Measurements from ENCODE around the gene MGAT4A.
"Not testable (repeated sequence)": the region's sequence is repeated elsewhere in the genome, so short reads cannot be mapped to it uniquely, and the experiment has no call there.

The MGAT4A gene

DNA sequence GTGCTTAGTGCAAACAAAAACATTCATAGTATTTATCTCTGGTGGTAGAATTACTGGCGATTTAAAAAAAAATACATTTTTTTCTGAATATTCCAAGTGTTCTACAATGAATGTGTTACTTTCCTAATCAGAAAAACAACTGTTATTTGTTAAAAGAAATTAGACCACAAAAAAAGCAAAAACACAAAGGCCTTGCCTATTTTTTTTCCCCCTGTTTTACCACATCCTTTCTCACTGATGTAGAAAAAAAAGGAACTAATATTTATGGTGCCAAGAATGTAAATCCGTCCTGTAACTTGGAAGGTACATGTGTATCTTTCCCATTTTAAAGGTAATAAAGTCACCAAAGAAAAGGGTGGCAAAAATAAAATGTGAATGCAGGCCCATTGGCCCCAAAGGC is 28.4 kb upstream of the MGAT4A start:
- H3K9ac ChIP-seq (ENCODE audit: low read length) = no peak overlapping the region
- H3K9me3 ChIP-seq (ENCODE audit: control insufficient read depth, insufficient read depth, low read depth, low read length) = no peaks in the 10 kb centered on the region
- no peaks in the 10 kb centered on the region for H3K36me3 ChIP-seq (ENCODE audit: control insufficient read depth, insufficient read depth, low read length)
- no peak overlapping the region for H3K27ac ChIP-seq (ENCODE audit: low read depth, low read length)
- no peaks in the 10 kb centered on the region for H3K4me1 ChIP-seq (ENCODE audit: control insufficient read depth, insufficient read depth, low read length)
- H3K27me3 ChIP-seq (ENCODE audit: control insufficient read depth, insufficient read depth, low read length) = no peaks in the 10 kb centered on the region
- no peak overlapping the region for H3K4me3 ChIP-seq (ENCODE audit: low read depth, low read length)

DNA sequence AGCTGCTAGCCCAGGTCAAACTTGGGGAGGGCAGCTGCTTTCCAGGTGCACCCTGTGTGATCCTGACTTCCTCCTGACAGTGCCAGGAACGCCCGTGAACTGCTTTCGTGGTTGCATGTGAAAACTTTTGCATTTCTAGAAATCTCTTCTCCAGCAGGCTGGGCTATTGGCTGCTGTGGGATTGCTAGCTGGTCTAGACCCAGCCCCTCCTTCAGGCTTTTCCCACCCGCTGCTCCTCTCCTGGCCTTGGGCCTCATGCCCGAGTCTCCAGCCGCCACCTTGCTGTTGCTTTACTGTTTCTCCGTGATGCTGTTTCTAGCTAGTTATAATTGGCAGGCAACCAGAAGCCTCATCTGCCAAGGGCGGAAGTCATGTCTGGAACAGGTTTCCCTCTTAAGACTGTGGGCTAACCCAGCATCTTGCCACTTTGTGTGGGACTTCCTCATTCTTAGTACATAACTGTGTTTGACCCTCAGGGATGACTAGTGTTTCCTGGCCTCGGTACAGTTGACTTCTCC is 27.0 kb upstream of the MGAT4A start:
- H3K27ac ChIP-seq (ENCODE audit: low read depth, low read length) = no peak overlapping the region
- H3K36me3 ChIP-seq (ENCODE audit: control insufficient read depth, insufficient read depth, low read length) = no peaks in the 10 kb centered on the region
- no peaks in the 10 kb centered on the region for H3K9me3 ChIP-seq (ENCODE audit: control insufficient read depth, insufficient read depth, low read depth, low read length)
- no peak overlapping the region for H3K4me3 ChIP-seq (ENCODE audit: low read depth, low read length)
- no peak overlapping the region for H3K9ac ChIP-seq (ENCODE audit: low read length)
- no peaks in the 10 kb centered on the region for H3K4me1 ChIP-seq (ENCODE audit: control insufficient read depth, insufficient read depth, low read length)
- H3K27me3 ChIP-seq (ENCODE audit: control insufficient read depth, insufficient read depth, low read length) = no peaks in the 10 kb centered on the region

DNA sequence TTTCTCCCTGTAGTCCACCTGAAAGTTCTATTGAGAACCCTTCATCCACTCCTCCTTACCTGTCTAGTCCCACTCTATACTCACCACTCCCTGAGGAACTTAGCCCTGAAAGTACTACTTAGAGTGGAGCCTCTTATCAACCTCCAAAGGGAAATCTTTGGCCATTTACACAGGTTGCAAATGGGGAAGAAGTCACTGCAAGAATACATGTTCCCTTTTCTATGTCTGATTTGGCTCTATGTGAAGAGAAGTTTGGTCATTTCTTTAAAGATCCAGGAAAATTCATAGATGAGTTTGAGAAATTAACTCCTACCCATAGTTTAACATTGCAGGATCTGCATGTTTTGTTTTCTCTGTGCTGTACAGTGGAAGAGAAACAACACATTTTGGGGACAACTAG is 22.9 kb upstream of the MGAT4A start:
- Histone ChIP-seq H3K4me3 (ENCODE audit: low read depth, low read length) (no peak overlapping the region), H3K27ac (ENCODE audit: low read depth, low read length) (no peak overlapping the region), H3K9ac (ENCODE audit: low read length) (no peak overlapping the region), H3K9me3 (ENCODE audit: control insufficient read depth, insufficient read depth, low read depth, low read length) (no peaks in the 10 kb centered on the region), H3K27me3 (ENCODE audit: control insufficient read depth, insufficient read depth, low read length) (no peaks in the 10 kb centered on the region), H3K4me1 (ENCODE audit: control insufficient read depth, insufficient read depth, low read length) (no peaks in the 10 kb centered on the region), H3K36me3 (ENCODE audit: control insufficient read depth, insufficient read depth, low read length) (no peaks in the 10 kb centered on the region)

DNA sequence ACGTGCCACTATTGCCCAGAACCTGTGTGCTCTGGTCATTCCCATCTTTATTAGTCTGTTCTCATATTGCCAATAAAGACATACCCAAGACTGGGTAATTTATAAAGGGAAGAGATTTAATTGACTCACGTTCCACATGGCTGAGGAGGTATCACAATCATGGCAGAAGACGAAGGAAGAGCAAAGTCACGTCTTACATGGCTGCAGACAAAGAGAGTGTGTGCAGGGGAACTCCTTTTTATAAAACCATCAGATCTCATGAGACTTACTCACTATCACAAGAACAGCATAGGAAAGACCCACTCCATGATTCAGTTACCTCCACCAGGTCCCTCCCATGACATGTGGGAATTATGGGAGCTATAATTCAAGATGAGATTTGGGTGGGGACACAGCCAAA is 21.8 kb upstream of the MGAT4A start:
- H3K9me3 ChIP-seq (ENCODE audit: control insufficient read depth, insufficient read depth, low read depth, low read length); H3K36me3 ChIP-seq (ENCODE audit: control insufficient read depth, insufficient read depth, low read length); H3K4me1 ChIP-seq (ENCODE audit: control insufficient read depth, insufficient read depth, low read length); H3K27ac ChIP-seq (ENCODE audit: low read depth, low read length); H3K9ac ChIP-seq (ENCODE audit: low read length); H3K27me3 ChIP-seq (ENCODE audit: control insufficient read depth, insufficient read depth, low read length); H3K4me3 ChIP-seq (ENCODE audit: low read depth, low read length): not testable (repeated sequence)

DNA sequence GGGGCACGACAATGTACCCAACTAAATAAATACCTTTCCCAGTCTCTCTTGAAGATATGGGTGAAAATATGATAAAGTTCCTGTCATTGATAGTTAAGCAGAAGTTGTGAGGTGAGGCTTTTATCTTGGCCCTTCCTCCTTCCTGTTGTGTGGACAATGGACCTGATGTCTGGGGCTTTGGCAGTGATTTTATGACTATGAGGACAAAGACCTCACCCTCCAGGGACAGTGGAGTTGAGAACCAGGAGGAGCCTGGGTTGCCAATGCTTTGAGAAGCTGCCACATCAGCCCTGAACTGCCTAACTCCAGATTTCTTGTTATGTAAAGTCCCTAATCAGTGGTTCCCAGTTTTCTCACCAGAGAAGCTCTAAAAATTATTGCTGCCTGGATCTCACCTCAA is 20.8 kb upstream of the MGAT4A start:
- Histone ChIP-seq H3K9ac (ENCODE audit: low read length) (no peak overlapping the region), H3K27me3 (ENCODE audit: control insufficient read depth, insufficient read depth, low read length) (no peaks in the 10 kb centered on the region), H3K9me3 (ENCODE audit: control insufficient read depth, insufficient read depth, low read depth, low read length) (no peaks in the 10 kb centered on the region), H3K4me3 (ENCODE audit: low read depth, low read length) (no peak overlapping the region), H3K27ac (ENCODE audit: low read depth, low read length) (no peak overlapping the region), H3K36me3 (ENCODE audit: control insufficient read depth, insufficient read depth, low read length) (no peaks in the 10 kb centered on the region), H3K4me1 (ENCODE audit: control insufficient read depth, insufficient read depth, low read length) (peaks cover 9% of the 10 kb centered on the region)

DNA sequence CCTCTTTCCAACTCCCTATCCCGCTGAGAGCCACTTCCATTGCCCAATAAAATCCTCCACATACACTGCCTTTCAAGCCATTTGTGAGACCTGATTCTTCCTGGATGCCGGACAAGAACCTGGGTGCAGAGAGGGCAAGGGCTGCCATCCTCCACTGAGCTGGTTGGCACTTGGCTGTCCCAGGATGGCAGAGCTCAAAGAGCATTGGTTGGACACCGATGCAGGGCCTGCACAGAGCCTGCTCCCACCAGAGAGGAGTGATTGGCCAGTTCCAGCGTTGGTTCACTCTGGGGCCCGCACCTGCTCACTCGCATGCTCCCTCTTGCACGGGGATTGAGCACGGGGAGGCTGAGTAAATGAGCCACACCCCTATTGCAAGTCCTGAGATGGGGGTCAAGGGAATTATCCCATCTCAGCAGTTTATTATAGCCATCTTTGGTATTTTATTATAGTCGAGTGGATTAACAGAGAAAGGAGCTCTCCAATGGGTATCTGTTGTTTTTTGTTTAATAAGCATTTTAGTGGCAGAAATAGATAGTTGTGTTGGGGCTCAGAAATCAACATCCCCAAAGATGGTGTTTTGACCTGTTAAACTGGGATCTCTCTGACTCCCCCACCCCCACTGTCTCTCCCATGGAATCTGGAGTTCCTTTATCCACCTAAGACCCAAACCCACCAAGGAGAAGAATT is 19.8 kb upstream of the MGAT4A start:
- Histone ChIP-seq H3K4me1 (ENCODE audit: control insufficient read depth, insufficient read depth, low read length) (peaks cover 9% of the 10 kb centered on the region), H3K36me3 (ENCODE audit: control insufficient read depth, insufficient read depth, low read length) (no peaks in the 10 kb centered on the region), H3K27ac (ENCODE audit: low read depth, low read length) (no peak overlapping the region), H3K27me3 (ENCODE audit: control insufficient read depth, insufficient read depth, low read length) (no peaks in the 10 kb centered on the region), H3K9ac (ENCODE audit: low read length) (no peak overlapping the region), H3K9me3 (ENCODE audit: control insufficient read depth, insufficient read depth, low read depth, low read length) (no peaks in the 10 kb centered on the region), H3K4me3 (ENCODE audit: low read depth, low read length) (no peak overlapping the region)

DNA sequence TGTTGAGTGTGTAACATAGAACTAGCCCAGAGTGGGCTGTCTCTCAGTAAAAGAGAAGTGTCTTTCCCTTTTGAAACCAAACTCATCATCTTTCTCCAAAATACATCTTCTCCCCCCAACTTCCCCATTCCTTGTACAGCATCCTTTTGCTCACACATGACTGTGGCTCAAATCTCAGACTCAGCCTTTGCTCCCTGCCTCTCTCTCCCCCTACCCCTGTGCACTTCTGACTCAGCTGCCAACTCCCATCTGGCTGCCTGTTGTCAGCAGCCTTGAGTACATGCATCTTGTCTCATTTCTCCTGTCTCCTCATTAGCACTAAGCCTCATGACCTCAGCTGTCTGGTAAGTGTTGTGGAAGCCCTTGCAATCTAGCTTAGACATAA is 18.1 kb upstream of the MGAT4A start:
- Histone ChIP-seq H3K4me1 (ENCODE audit: control insufficient read depth, insufficient read depth, low read length) (peaks cover 9% of the 10 kb centered on the region), H3K27ac (ENCODE audit: low read depth, low read length) (no peak overlapping the region), H3K9ac (ENCODE audit: low read length) (no peak overlapping the region), H3K9me3 (ENCODE audit: control insufficient read depth, insufficient read depth, low read depth, low read length) (0 out of 2 replicates have a peak, but pooled peaks cover 3% of the 10 kb centered on the region), H3K4me3 (ENCODE audit: low read depth, low read length) (no peak overlapping the region), H3K27me3 (ENCODE audit: control insufficient read depth, insufficient read depth, low read length) (no peaks in the 10 kb centered on the region), H3K36me3 (ENCODE audit: control insufficient read depth, insufficient read depth, low read length) (no peaks in the 10 kb centered on the region)

DNA sequence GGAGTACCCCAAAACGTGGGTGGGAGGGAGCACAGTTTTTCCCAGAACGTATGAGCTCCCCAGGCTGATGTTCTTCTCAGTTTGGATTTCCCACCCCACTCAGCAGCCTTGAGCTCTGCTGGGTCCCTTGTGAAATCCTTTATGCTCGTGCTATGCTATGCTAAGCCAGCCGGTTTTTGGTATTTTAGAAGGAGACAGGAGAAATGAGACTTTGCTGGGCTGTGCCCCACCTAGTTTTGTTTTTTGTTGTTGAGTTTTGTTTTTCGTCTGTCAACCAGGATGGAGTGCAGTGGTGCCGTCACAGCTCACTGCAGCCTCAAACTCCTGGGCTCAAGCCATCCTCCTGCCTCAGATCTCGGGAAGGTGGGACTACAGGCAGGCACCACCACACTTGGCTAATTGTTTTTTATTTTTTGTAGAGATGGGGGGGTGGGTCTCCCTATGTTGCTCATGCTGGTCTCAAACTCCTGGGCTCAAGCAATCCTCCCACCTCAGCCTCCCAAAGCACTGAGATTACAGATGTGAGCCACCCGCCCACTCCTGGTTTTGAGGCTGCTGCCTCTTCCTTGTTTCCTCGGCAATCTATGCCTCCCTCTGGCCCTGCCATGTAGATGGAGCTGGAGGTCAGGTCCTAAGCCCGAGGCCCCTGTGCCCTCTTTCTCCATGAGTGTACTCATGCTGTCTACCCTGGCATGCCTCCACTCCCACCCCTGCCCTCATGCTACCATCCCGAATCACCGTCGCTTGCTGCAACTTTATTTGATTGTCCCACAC is 17.5 kb upstream of the MGAT4A start:
- Histone ChIP-seq H3K9ac (ENCODE audit: low read length) (no peak overlapping the region), H3K27ac (ENCODE audit: low read depth, low read length) (no peak overlapping the region), H3K9me3 (ENCODE audit: control insufficient read depth, insufficient read depth, low read depth, low read length) (0 out of 2 replicates have a peak, but pooled peaks cover 3% of the 10 kb centered on the region), H3K27me3 (ENCODE audit: control insufficient read depth, insufficient read depth, low read length) (no peaks in the 10 kb centered on the region), H3K4me1 (ENCODE audit: control insufficient read depth, insufficient read depth, low read length) (peaks cover 9% of the 10 kb centered on the region), H3K4me3 (ENCODE audit: low read depth, low read length) (no peak overlapping the region), H3K36me3 (ENCODE audit: control insufficient read depth, insufficient read depth, low read length) (no peaks in the 10 kb centered on the region)

DNA sequence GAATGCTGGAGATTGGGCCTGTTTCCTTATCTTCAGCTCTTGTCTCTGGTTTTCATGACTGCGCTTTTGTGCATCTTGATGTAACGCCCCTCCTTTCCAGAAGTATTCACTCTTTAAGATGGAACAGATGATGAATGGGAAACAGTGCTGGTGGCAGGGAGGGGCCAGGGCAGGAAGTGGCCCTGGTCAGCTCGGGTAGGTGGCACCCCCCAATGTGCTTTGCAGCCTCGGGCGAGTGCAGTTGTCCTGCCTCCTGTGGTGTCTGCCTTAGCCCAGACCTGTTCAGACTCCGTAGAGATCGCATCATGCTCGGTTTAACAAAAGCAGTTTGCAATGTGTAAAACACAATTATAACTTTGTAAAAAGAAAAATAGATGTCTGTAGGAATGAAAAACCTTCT is 17.0 kb upstream of the MGAT4A start:
- H3K4me1 ChIP-seq (ENCODE audit: control insufficient read depth, insufficient read depth, low read length) = peaks cover 9% of the 10 kb centered on the region
- H3K27ac ChIP-seq (ENCODE audit: low read depth, low read length) = no peak overlapping the region
- H3K36me3 ChIP-seq (ENCODE audit: control insufficient read depth, insufficient read depth, low read length) = no peaks in the 10 kb centered on the region
- no peaks in the 10 kb centered on the region for H3K27me3 ChIP-seq (ENCODE audit: control insufficient read depth, insufficient read depth, low read length)
- H3K9me3 ChIP-seq (ENCODE audit: control insufficient read depth, insufficient read depth, low read depth, low read length) = 0 out of 2 replicates have a peak, but pooled peaks cover 3% of the 10 kb centered on the region
- no peak overlapping the region for H3K9ac ChIP-seq (ENCODE audit: low read length)
- H3K4me3 ChIP-seq (ENCODE audit: low read depth, low read length) = no peak overlapping the region

DNA sequence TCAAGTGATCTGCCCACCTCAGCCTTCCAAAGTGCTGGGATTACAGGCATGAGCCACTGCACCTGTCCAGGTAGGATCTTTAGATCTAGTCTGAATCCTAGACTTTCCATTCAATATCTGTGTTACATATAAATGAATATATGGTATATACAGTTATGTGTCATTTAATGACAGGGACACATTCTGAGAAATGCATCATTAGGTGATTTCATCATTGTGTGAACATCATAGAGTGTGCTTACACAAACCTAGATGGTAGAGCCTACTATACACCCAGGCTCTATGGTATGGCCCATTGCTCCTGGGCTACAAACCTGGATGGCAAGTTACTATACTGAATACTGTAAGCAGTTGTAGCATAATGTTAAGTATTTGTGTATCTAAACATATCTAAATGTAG is 15.5 kb upstream of the MGAT4A start:
- H3K9me3 ChIP-seq (ENCODE audit: control insufficient read depth, insufficient read depth, low read depth, low read length) = 0 out of 2 replicates have a peak, but pooled peaks cover 3% of the 10 kb centered on the region
- H3K4me3 ChIP-seq (ENCODE audit: low read depth, low read length) = no peak overlapping the region
- peaks cover 9% of the 10 kb centered on the region for H3K4me1 ChIP-seq (ENCODE audit: control insufficient read depth, insufficient read depth, low read length)
- H3K9ac ChIP-seq (ENCODE audit: low read length) = no peak overlapping the region
- H3K36me3 ChIP-seq (ENCODE audit: control insufficient read depth, insufficient read depth, low read length) = no peaks in the 10 kb centered on the region
- no peak overlapping the region for H3K27ac ChIP-seq (ENCODE audit: low read depth, low read length)
- H3K27me3 ChIP-seq (ENCODE audit: control insufficient read depth, insufficient read depth, low read length) = no peaks in the 10 kb centered on the region

DNA sequence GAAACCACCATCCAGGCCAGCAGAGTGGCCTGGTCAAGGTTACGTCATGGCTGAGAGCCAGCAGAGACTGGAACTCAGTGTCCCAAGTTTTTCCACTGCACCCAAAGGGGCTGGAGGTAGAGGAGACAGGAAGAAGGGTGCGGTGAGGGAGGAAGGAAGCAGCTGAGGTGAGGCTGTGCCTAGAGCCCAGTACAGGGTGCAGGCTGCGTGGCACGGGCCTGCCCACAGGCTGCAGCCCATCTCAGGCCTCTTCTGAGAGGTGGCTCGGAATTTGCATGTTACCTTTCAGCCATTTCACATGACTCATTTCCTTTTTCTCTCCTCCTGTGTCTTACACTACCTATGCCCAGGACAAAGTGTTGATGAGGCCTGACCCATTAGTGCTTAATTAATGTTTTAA is 13.7 kb upstream of the MGAT4A start:
- no peaks in the 10 kb centered on the region for H3K36me3 ChIP-seq (ENCODE audit: control insufficient read depth, insufficient read depth, low read length)
- H3K4me1 ChIP-seq (ENCODE audit: control insufficient read depth, insufficient read depth, low read length) = peaks cover 9% of the 10 kb centered on the region
- no peak overlapping the region for H3K9ac ChIP-seq (ENCODE audit: low read length)
- H3K9me3 ChIP-seq (ENCODE audit: control insufficient read depth, insufficient read depth, low read depth, low read length) = 0 out of 2 replicates have a peak, but pooled peaks cover 3% of the 10 kb centered on the region
- H3K27ac ChIP-seq (ENCODE audit: low read depth, low read length) = no peak overlapping the region
- H3K27me3 ChIP-seq (ENCODE audit: control insufficient read depth, insufficient read depth, low read length) = no peaks in the 10 kb centered on the region
- H3K4me3 ChIP-seq (ENCODE audit: low read depth, low read length) = no peak overlapping the region

Measured in HUES6 (cell line).